Liver (tissue), 9 donors: Measurements from ENCODE around the gene OSBP2. TPM values are rescaled to one million over a fixed set of nuclear protein-coding genes. Genes with fewer than 3 reads are reported as not detected.

ENCODE experiments used
- DNase-seq: peaks from one replicate; pipeline ENCODE4 v3.0.0-alpha.2; 2017; ENCODE audit warnings: low spot score
- H3K27ac ChIP-seq, 2 donors: one replicate each; pipeline ENCODE4 v1.7.0; 2013; ENCODE audit warnings: inconsistent platforms in 2 of 2, low read length in 2 of 2, control low read depth in 1 of 2, low read depth in 1 of 2, mild to moderate bottlenecking in 1 of 2
- H3K27me3 ChIP-seq, 4 donors: one replicate each; pipeline versions ENCODE4 v1.6.1 to v1.7.0; 2013; ENCODE audit warnings: low read length in 3 of 4, inconsistent platforms in 1 of 4, mild to moderate bottlenecking in 1 of 4, moderate library complexity in 1 of 4; ENCODE audit not compliant: control insufficient read depth in 4 of 4, insufficient read depth in 4 of 4
- H3K36me3 ChIP-seq, 4 donors: one replicate each; pipeline versions ENCODE4 v1.6.1 to v1.7.0; 2013; ENCODE audit warnings: low read length in 3 of 4, mild to moderate bottlenecking in 3 of 4, low read depth in 1 of 4, moderate library complexity in 1 of 4; ENCODE audit not compliant: control insufficient read depth in 4 of 4, insufficient read depth in 3 of 4
- H3K4me1 ChIP-seq, 4 donors: one replicate each; pipeline versions ENCODE4 v1.6.1 to v1.7.0; 2013; ENCODE audit warnings: low read length in 3 of 4, mild to moderate bottlenecking in 3 of 4, moderate library complexity in 1 of 4; ENCODE audit not compliant: control insufficient read depth in 4 of 4, insufficient read depth in 4 of 4
- H3K4me3 ChIP-seq, 3 donors: one replicate each; pipeline versions ENCODE4 v1.6.1 to v1.7.0; 2013; ENCODE audit warnings: low read length in 3 of 3, control low read depth in 1 of 3, low read depth in 1 of 3, mild to moderate bottlenecking in 1 of 3
- H3K9ac ChIP-seq, 2 donors: one replicate each; pipeline ENCODE4 v1.7.0; 2013; ENCODE audit warnings: low read length in 2 of 2, mild to moderate bottlenecking in 2 of 2, moderate library complexity in 2 of 2, control low read depth in 1 of 2, low read depth in 1 of 2
- H3K9me3 ChIP-seq, 4 donors: one replicate each; pipeline versions ENCODE4 v1.6.1 to v1.7.0; 2013; ENCODE audit warnings: low read length in 3 of 4; ENCODE audit not compliant: control insufficient read depth in 4 of 4
- EGR1 ChIP-seq, 2 donors: IDR thresholded peaks; 2 replicates each; pipeline ENCODE4 v1.6.1; 2016 to 2018; ENCODE audit warnings: antibody characterized with exemption in 2 of 2, low read depth in 2 of 2
- FOXA1 ChIP-seq: IDR thresholded peaks from 2 replicates; pipeline ENCODE4 v1.6.1; 2016; ENCODE audit warnings: antibody characterized with exemption
- FOXA2 ChIP-seq: IDR thresholded peaks from 2 replicates; pipeline ENCODE4 v1.6.1; 2016; ENCODE audit warnings: antibody characterized with exemption
- GABPA ChIP-seq, 2 donors: IDR thresholded peaks in 1 of 2; conservative IDR thresholded peaks in 1 of 2; 2 replicates each; pipeline ENCODE4 v1.6.1; 2016; ENCODE audit warnings: antibody characterized with exemption in 2 of 2, mild to moderate bottlenecking in 1 of 2, moderate library complexity in 1 of 2
- HNF4A ChIP-seq, 2 donors: conservative IDR thresholded peaks; 2 replicates each; pipeline ENCODE4 v1.6.1; 2016; ENCODE audit warnings: antibody characterized with exemption in 2 of 2, mild to moderate bottlenecking in 2 of 2
- JUND ChIP-seq, 2 donors: IDR thresholded peaks; 2 replicates each; pipeline ENCODE4 v1.6.1; 2016; ENCODE audit warnings: antibody characterized with exemption in 2 of 2
- NR2F2 ChIP-seq: IDR thresholded peaks from 2 replicates; pipeline ENCODE4 v1.6.1; 2016; ENCODE audit warnings: antibody characterized with exemption
- RAD21 ChIP-seq, 2 donors: IDR thresholded peaks; 2 replicates each; pipeline ENCODE4 v1.6.1; 2016; ENCODE audit warnings: antibody characterized with exemption in 2 of 2, mild to moderate bottlenecking in 2 of 2
- RXRA ChIP-seq, 2 donors: IDR thresholded peaks; 2 replicates each; pipeline ENCODE4 v1.6.1; 2017 to 2018; ENCODE audit warnings: antibody characterized with exemption in 2 of 2, mild to moderate bottlenecking in 1 of 2
- YY1 ChIP-seq: IDR thresholded peaks from 2 replicates; pipeline ENCODE4 v1.6.1; 2016; ENCODE audit warnings: antibody characterized with exemption, mild to moderate bottlenecking
- WGBS: extraction: QIAGEN DNeasy Blood & Tissue Kit; methylation state at CpG from one replicate; pipeline ENCODE4 v1.1.7; 2013; 5-methylcytosine and 5-hydroxymethylcytosine counted together
- polyA plus RNA-seq, 2 donors: library from polyadenylated mRNA; stranded (reverse) in 1 of 2; unstranded in 1 of 2; fragments of 200-250 nt in 1 of 2; fragments of >200 nt in 1 of 2; fragmentation: Nextera tagmentation in 1 of 2; extraction: Ambion mirVana in 1 of 2; gene quantifications; one replicate each; pipeline versions ENCODE4 v1.2.1 to v1.2.3, GENCODE V29; 2013 to 2015
- total RNA-seq, 2 donors: library from RNA; depleted of rRNA; stranded (reverse); fragments of >200 nt; gene quantifications; one replicate each; pipeline ENCODE4 v1.2.3, GENCODE V29; 2014
- TF ChIP-seq, protein P1 (sequence below): IDR thresholded peaks from 2 replicates; pipeline ENCODE4 v1.6.1; 2016; ENCODE audit warnings: antibody characterized with exemption
- TF ChIP-seq, protein P2 (sequence below): IDR thresholded peaks from 2 replicates; pipeline ENCODE4 v1.6.1; 2016; ENCODE audit warnings: antibody characterized with exemption, mild to moderate bottlenecking
- TF ChIP-seq, protein P3 (sequence below): IDR thresholded peaks from 2 replicates; pipeline ENCODE4 v1.6.1; 2016; ENCODE audit warnings: antibody characterized with exemption
- TF ChIP-seq, protein P4 (sequence below): IDR thresholded peaks from 2 replicates; pipeline ENCODE4 v1.6.1; 2016; ENCODE audit warnings: antibody characterized with exemption
- donor health status: healthy.
- donor health status: healthy.
- donor health status: healthy.
- donor health status: healthy.
- donor health status: healthy.

OSBP2 gene
- total and polyA plus RNA-seq, 4 donors = 0.43 to 192 (median 0.86) TPM

DNA sequence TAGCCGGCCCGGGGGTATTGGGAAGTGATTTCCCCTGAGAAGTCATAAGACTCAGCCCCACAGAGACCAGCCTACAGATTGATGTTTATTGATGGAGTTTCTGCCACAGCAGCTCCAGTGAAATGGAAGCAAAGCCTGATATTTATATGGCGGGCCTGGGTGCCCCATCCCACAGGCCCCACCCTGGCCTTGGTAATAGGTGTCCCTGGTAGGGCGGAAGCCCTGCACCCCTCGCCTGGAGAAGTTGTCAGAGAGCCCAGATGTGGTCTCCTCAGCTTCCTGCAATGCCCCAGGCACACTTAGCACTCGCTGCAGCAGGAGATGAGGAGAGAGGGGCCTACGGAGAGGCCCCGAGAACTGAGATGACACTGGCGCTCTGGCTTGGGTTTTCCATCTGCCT is 166.5 kb downstream of the OSBP2 start:
- no peaks in the 10 kb centered on the region for H3K4me1 ChIP-seq
- DNase-seq = no peak
- no peaks in the 10 kb centered on the region for H3K27me3 ChIP-seq
- H3K36me3 ChIP-seq = no peaks in the 10 kb centered on the region
- H3K4me3 ChIP-seq = no peak overlapping the region
- H3K27ac ChIP-seq = no peak overlapping the region
- TF ChIP-seq NR2F2 = no peak
- TF ChIP-seq GABPA (IDR thresholded peaks at IDR 0.05 in 1 of 2, conservative IDR thresholded peaks at IDR 0.05 in 1 of 2) = no peak
- 93% methylated on average over 9 of the region's 9 CpGs for WGBS
- H3K9ac ChIP-seq = no peak overlapping the region
- H3K9me3 ChIP-seq = peaks cover 0 to 2% (median 0%) of the 10 kb centered on the region in 4 donors

DNA sequence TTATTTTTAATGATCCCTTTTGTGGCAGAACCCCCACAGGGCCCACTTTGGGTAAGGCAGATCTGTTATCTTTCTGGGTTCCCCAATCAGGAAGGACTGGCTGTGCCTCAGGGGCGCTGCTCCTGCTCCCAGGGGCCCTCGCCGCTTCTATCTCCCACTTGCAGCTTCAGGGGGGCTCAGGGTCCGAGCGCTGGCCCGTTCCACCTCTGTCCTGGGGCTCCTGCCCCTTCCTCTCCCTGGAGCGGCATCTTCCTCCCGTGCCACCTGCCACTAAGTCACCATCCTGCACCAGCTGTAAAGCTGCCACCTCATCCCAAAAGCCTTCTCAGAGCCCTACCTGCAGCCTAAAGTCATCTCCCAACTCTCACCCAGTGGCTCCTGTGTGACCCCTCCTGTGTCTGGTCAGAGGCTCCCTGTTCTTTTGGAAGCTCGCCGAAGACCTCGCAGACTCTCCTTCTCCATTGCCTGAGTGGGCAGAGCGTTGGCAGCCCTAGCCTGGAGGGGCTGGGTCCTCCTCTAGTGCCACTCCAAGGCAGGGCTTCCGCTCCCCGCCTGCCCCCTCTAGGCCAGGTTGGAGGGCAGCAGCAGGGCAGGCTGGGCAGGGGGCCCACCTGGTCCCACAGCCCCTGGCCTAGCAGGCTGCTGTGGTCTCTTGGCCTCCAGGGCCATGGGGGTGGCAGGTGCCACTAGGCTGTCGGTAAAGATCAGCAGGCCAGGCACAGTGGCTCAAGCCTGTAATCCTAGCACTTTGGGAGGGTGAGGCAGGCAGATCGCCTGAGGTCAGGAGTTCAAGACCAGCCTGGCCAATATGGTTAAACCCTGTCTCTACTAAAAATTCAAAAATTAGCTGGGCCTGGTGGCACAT is 167.2 kb downstream of the OSBP2 start:
- Histone ChIP-seq H3K27me3 (no peaks in the 10 kb centered on the region), H3K36me3 (no peaks in the 10 kb centered on the region), H3K9me3 (peaks cover 0 to 2% (median 0%) of the 10 kb centered on the region in 4 donors), H3K4me3 (no peak overlapping the region), H3K4me1 (no peaks in the 10 kb centered on the region), H3K27ac (no peak overlapping the region), H3K9ac (no peak overlapping the region)
- no peak for TF ChIP-seq RAD21 (IDR thresholded peaks at IDR 0.05)
- TF ChIP-seq, protein P1, sequence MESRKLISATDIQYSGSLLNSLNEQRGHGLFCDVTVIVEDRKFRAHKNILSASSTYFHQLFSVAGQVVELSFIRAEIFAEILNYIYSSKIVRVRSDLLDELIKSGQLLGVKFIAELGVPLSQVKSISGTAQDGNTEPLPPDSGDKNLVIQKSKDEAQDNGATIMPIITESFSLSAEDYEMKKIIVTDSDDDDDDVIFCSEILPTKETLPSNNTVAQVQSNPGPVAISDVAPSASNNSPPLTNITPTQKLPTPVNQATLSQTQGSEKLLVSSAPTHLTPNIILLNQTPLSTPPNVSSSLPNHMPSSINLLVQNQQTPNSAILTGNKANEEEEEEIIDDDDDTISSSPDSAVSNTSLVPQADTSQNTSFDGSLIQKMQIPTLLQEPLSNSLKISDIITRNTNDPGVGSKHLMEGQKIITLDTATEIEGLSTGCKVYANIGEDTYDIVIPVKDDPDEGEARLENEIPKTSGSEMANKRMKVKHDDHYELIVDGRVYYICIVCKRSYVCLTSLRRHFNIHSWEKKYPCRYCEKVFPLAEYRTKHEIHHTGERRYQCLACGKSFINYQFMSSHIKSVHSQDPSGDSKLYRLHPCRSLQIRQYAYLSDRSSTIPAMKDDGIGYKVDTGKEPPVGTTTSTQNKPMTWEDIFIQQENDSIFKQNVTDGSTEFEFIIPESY = no peak
- TF ChIP-seq, protein P2, sequence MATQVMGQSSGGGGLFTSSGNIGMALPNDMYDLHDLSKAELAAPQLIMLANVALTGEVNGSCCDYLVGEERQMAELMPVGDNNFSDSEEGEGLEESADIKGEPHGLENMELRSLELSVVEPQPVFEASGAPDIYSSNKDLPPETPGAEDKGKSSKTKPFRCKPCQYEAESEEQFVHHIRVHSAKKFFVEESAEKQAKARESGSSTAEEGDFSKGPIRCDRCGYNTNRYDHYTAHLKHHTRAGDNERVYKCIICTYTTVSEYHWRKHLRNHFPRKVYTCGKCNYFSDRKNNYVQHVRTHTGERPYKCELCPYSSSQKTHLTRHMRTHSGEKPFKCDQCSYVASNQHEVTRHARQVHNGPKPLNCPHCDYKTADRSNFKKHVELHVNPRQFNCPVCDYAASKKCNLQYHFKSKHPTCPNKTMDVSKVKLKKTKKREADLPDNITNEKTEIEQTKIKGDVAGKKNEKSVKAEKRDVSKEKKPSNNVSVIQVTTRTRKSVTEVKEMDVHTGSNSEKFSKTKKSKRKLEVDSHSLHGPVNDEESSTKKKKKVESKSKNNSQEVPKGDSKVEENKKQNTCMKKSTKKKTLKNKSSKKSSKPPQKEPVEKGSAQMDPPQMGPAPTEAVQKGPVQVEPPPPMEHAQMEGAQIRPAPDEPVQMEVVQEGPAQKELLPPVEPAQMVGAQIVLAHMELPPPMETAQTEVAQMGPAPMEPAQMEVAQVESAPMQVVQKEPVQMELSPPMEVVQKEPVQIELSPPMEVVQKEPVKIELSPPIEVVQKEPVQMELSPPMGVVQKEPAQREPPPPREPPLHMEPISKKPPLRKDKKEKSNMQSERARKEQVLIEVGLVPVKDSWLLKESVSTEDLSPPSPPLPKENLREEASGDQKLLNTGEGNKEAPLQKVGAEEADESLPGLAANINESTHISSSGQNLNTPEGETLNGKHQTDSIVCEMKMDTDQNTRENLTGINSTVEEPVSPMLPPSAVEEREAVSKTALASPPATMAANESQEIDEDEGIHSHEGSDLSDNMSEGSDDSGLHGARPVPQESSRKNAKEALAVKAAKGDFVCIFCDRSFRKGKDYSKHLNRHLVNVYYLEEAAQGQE = no peak
- TF ChIP-seq, protein P3, sequence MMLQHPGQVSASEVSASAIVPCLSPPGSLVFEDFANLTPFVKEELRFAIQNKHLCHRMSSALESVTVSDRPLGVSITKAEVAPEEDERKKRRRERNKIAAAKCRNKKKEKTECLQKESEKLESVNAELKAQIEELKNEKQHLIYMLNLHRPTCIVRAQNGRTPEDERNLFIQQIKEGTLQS = no peak
- WGBS = 93% methylated on average over 16 of the region's 16 CpGs
- DNase-seq = no peak

DNA sequence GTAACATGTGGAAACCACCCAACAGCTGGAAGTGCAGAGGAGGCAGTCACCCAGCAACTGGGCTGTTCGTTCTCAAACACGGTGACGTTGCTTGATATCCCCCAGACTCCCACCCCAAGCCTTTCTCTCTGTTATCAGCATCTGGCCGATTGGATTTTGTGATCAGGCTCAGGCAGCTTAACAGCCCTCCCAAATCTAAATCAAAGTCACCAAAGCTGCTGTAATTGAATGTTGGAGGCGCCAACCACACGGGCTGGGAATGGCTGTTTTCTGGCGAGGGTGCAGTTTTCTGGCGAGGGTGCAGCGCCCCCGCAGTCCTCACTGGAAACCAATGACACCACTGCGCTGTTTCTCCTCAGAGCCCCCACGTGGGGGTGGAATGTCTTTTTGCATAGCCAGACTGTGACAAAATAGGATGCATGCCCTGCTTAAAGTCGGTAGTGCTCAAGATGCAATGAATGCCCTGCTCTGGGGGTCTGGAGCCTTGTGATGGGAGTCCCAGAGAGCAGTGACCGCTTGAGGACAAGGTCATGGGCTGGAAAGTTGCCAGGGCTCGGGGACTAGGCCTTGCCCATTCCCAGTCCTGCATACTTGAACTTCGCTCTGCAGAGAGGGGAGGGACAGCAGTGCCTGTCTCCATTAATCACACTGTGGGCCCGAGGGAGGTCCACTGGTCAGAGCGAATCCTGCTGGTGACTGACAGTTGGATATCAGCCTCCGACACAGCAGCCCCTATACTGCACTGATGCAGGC is 168.6 kb downstream of the OSBP2 start:
- peak; percentile 75 for DNase-seq
- H3K9me3 ChIP-seq = no peaks in the 10 kb centered on the region
- no peaks in the 10 kb centered on the region for H3K27me3 ChIP-seq
- no peak overlapping the region for H3K4me3 ChIP-seq
- no peaks in the 10 kb centered on the region for H3K36me3 ChIP-seq
- no peak overlapping the region for H3K27ac ChIP-seq
- H3K9ac ChIP-seq = no peak overlapping the region
- WGBS = 62% methylated on average over 19 of the region's 19 CpGs
- H3K4me1 ChIP-seq = no peaks in the 10 kb centered on the region
- TF ChIP-seq RXRA (IDR thresholded peaks at IDR 0.05) = no peak
- no peak for TF ChIP-seq FOXA2
- no peak for TF ChIP-seq JUND (IDR thresholded peaks at IDR 0.05)
- TF ChIP-seq, protein P4, sequence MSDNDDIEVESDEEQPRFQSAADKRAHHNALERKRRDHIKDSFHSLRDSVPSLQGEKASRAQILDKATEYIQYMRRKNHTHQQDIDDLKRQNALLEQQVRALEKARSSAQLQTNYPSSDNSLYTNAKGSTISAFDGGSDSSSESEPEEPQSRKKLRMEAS = no peak
- TF ChIP-seq FOXA1 = no peak
- TF ChIP-seq, protein P2 = no peak
- TF ChIP-seq GABPA (IDR thresholded peaks at IDR 0.05 in 1 of 2, conservative IDR thresholded peaks at IDR 0.05 in 1 of 2) = no peak
- no peak for TF ChIP-seq HNF4A (conservative IDR thresholded peaks at IDR 0.05)
- no peak for TF ChIP-seq EGR1 (IDR thresholded peaks at IDR 0.05; ENCODE audit: low read depth in 2 of 2)
- TF ChIP-seq YY1 = no peak
